SK-N-SH (cell line): ENCODE measurements around the gene IGHMBP2.

Experiments used
- CHD2 ChIP-seq: fragments of 150-350 bp; IDR thresholded peaks from 2 replicates; pipeline ENCODE4 v1.6.1; 2018; ENCODE audit warnings: low read length; ENCODE audit not compliant: partially characterized antibody
- FOSL2 ChIP-seq: IDR thresholded peaks from 2 replicates; pipeline ENCODE4 v1.4.0; 2012; ENCODE audit warnings: low read depth, mild to moderate bottlenecking, moderate library complexity, borderline replicate concordance
- JUND ChIP-seq: IDR thresholded peaks from 2 replicates; pipeline ENCODE4 v1.4.0; 2012
- MEF2A ChIP-seq: IDR thresholded peaks from 2 replicates; pipeline ENCODE4 v1.4.0; 2012; ENCODE audit warnings: low read depth, borderline replicate concordance
- MXI1 ChIP-seq: IDR thresholded peaks from 2 replicates; pipeline ENCODE4 v1.6.1; 2012; ENCODE audit warnings: mild to moderate bottlenecking, low read depth, low read length, improper control_type of control experiment
- RAD21 ChIP-seq: IDR thresholded peaks from 2 replicates; pipeline ENCODE4 v1.6.1; 2012; ENCODE audit warnings: mild to moderate bottlenecking, low read length
- RFX5 ChIP-seq: IDR thresholded peaks from 2 replicates; pipeline ENCODE4 v1.6.1; 2012; ENCODE audit warnings: mild to moderate bottlenecking, improper control_type of control experiment, low read length
- SMC3 ChIP-seq: IDR thresholded peaks from 2 replicates; pipeline ENCODE4 v1.6.1; 2012; ENCODE audit warnings: low read depth, low read length, improper control_type of control experiment
- TAF1 ChIP-seq: IDR thresholded peaks from 2 replicates; pipeline ENCODE4 v1.6.1; 2012; ENCODE audit warnings: low read depth, mild to moderate bottlenecking, low read length, moderate library complexity, borderline replicate concordance
- TF ChIP-seq, protein P1 (sequence below): IDR thresholded peaks from 2 replicates; pipeline ENCODE4 v1.4.0; 2012; ENCODE audit warnings: low read depth
- TF ChIP-seq, protein P2 (sequence below): fragments of 200-600 bp; sonication (generic); IDR thresholded peaks from 2 replicates; pipeline ENCODE4 v1.6.1; 2017; ENCODE audit warnings: antibody characterized with exemption, mild to moderate bottlenecking, moderate library complexity
- TF ChIP-seq, protein P3 (sequence below): IDR thresholded peaks from 2 replicates; pipeline ENCODE4 v1.4.0; 2012; ENCODE audit warnings: low read depth, borderline replicate concordance

DNA sequence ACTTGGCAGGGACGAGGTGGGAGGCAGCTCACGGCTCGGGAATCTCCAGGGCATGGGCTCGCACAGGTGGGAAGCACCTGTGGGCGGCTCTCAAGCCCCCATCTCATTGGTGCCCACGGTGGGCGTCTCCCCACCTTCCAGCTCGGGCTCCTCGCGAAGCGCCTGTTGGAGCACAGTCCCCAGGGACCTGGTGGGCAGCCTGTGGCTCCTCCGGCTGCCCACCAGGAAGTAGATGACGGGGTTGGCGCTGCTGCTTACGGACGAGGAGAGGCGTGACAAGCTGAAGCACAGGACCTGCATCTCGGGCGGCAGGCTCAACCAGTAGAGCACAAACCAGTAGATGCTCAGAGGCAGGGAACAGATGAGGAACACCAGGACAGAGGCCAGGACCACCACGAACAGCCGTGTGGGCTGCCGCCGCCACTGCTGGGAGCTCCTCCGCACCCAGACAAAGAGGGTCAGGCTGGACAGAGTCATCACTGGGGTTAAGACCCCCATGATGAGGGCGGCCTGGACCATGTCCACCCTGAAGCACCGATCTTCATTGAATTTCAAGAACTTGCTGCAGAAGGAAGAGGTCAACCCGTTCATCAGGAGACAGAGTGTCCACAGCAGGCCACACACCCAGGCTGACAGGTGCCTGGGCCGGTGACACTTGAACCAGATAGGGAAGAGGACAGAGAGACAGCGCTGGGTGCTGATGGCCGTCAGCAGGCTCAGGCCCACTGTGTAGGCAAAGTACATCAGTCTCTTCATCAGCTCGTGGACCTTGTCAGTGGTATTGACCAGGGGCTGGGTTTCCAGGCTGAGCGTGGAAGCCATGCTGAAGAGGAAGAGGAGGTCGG lies 76.5 kb downstream of the IGHMBP2 start:
- TF ChIP-seq CHD2, result no peak
- TF ChIP-seq, protein P1, sequence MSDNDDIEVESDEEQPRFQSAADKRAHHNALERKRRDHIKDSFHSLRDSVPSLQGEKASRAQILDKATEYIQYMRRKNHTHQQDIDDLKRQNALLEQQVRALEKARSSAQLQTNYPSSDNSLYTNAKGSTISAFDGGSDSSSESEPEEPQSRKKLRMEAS, result no peak
- TF ChIP-seq MXI1, result no peak
- TF ChIP-seq, protein P2, sequence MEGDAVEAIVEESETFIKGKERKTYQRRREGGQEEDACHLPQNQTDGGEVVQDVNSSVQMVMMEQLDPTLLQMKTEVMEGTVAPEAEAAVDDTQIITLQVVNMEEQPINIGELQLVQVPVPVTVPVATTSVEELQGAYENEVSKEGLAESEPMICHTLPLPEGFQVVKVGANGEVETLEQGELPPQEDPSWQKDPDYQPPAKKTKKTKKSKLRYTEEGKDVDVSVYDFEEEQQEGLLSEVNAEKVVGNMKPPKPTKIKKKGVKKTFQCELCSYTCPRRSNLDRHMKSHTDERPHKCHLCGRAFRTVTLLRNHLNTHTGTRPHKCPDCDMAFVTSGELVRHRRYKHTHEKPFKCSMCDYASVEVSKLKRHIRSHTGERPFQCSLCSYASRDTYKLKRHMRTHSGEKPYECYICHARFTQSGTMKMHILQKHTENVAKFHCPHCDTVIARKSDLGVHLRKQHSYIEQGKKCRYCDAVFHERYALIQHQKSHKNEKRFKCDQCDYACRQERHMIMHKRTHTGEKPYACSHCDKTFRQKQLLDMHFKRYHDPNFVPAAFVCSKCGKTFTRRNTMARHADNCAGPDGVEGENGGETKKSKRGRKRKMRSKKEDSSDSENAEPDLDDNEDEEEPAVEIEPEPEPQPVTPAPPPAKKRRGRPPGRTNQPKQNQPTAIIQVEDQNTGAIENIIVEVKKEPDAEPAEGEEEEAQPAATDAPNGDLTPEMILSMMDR, result no peak
- no peak for TF ChIP-seq RAD21
- TF ChIP-seq SMC3, result no peak
- TF ChIP-seq, protein P3, sequence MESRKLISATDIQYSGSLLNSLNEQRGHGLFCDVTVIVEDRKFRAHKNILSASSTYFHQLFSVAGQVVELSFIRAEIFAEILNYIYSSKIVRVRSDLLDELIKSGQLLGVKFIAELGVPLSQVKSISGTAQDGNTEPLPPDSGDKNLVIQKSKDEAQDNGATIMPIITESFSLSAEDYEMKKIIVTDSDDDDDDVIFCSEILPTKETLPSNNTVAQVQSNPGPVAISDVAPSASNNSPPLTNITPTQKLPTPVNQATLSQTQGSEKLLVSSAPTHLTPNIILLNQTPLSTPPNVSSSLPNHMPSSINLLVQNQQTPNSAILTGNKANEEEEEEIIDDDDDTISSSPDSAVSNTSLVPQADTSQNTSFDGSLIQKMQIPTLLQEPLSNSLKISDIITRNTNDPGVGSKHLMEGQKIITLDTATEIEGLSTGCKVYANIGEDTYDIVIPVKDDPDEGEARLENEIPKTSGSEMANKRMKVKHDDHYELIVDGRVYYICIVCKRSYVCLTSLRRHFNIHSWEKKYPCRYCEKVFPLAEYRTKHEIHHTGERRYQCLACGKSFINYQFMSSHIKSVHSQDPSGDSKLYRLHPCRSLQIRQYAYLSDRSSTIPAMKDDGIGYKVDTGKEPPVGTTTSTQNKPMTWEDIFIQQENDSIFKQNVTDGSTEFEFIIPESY, result no peak
- TF ChIP-seq MEF2A, result no peak
- TF ChIP-seq FOSL2, result no peak
- no peak for TF ChIP-seq RFX5
- TF ChIP-seq JUND, result no peak
- TF ChIP-seq TAF1, result no peak
